ENCODE results near the gene SLC12A7.

DNA sequence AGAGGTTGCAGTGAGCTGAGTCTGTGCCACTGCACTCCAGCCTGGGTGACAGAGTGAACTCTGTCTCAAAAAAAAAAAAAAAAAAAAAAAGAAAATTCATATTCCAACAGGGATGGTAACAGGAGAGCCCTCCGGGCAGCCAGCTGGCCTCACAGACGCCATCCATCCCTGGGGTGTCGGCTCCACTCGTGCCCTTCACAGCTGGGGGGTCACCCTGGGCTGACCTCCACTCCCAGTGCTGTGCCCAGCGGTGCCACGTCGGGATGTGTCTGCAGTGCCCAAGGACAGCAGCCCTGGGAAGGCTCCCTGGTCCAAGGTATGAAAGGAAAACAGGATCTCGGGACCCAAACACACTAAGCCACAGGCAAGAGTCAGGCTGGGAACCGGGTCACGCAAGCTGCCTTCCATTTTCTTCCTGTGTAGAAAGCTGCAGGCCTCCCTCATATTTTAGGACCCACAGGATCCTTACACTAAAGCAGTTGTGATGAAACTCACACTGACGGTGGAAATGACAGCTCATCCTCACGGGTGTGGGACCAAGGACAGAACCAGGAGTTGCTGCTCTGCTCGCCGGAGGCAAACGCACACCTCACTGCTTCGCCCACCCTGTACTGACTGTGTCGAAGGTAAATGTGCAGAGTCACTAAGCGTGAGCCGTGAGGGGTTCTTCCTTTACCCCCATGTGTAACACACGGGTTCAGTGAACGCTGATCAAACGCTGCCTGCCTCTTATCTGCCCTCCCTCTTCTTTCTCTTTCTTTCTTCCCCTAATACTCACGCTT is 5.3 kb downstream of the SLC12A7 start:
- no peak for TF ChIP-seq CTCF (conservative IDR thresholded peaks at IDR 0.05 in 1 of 2, IDR thresholded peaks at IDR 0.05 in 1 of 2; ENCODE audit: low read depth in 1 of 2, low read length in 2 of 2)
- TF ChIP-seq EZH2 (IDR thresholded peaks at IDR 0.05; ENCODE audit: low read length, missing control alignments) = no peak
